HG03039 (cell line): ENCODE data around the gene ISL2.
A peak's percentile ranks its signal among the peaks of the same experiment; 100 is the strongest.
"Not testable (repeated sequence)": the region's sequence is repeated elsewhere in the genome, so short reads cannot be mapped to it uniquely, and the experiment has no call there.

Experiments used
- ATAC-seq: cut with Tn5 transposase; IDR thresholded peaks from one replicate; pipeline ENCODE4 v1.9.1; 2021; ENCODE audit warnings: mild to moderate bottlenecking, moderate library complexity; ENCODE audit not compliant: unreplicated experiment

ISL2 gene

GRCh38 chr15:76336254-76337058 lies at the start of gene ISL2:
TSS of gene ISL2 (plus strand) at chr15:76336773. CDS start at chr15:76336884, 111 bp downstream.
- ATAC-seq = peak; percentile 43

- no peak for ATAC-seq
Observed at GRCh38 chr15:76289582-76289981, 47.0 kb upstream of the ISL2 start.

GRCh38 chr15:76293361-76293760 lies 43.2 kb upstream of the ISL2 start:
- no peak for ATAC-seq

- ATAC-seq = not testable (repeated sequence)
Observed at GRCh38 chr15:76294463-76294862, 42.1 kb upstream of the ISL2 start.

- no peak for ATAC-seq
Observed at GRCh38 chr15:76296849-76297248, 39.7 kb upstream of the ISL2 start.

GRCh38 chr15:76297951-76298350 lies 38.6 kb upstream of the ISL2 start:
- not testable (repeated sequence) for ATAC-seq

- no peak for ATAC-seq
Observed at GRCh38 chr15:76298986-76299385, 37.6 kb upstream of the ISL2 start.

GRCh38 chr15:76299786-76300185 lies 36.8 kb upstream of the ISL2 start:
- ATAC-seq = no peak

- no peak for ATAC-seq
Observed at GRCh38 chr15:76303909-76304308, 32.7 kb upstream of the ISL2 start.

GRCh38 chr15:76309601-76310330 lies 26.8 kb upstream of the ISL2 start:
- ATAC-seq = no peak

GRCh38 chr15:76310475-76311099 lies 26.0 kb upstream of the ISL2 start:
- peak; percentile 16 for ATAC-seq

GRCh38 chr15:76311100-76311953 lies 25.2 kb upstream of the ISL2 start, which contains the start of gene ETFA:
TSS of gene ETFA (minus strand) at chr15:76311469. CDS start at chr15:76311388, 81 bp downstream.
- ATAC-seq = peak; percentile 95

GRCh38 chr15:76312540-76313174 lies 23.9 kb upstream of the ISL2 start:
- no peak for ATAC-seq

GRCh38 chr15:76313175-76313567 lies 23.4 kb upstream of the ISL2 start:
- ATAC-seq = not testable (repeated sequence)

- no peak for ATAC-seq
Observed at GRCh38 chr15:76313731-76314130, 22.8 kb upstream of the ISL2 start.

- no peak for ATAC-seq
Observed at GRCh38 chr15:76320012-76320411, 16.6 kb upstream of the ISL2 start.

GRCh38 chr15:76321171-76321570 lies 15.4 kb upstream of the ISL2 start:
- no peak for ATAC-seq

- no peak for ATAC-seq
Observed at GRCh38 chr15:76321602-76322001, 15.0 kb upstream of the ISL2 start.

- no peak for ATAC-seq
Observed at GRCh38 chr15:76324066-76324465, 12.5 kb upstream of the ISL2 start.

- no peak for ATAC-seq
Observed at GRCh38 chr15:76325704-76326103, 10.9 kb upstream of the ISL2 start.
